A549 (cell line): ENCODE results near the gene HSFX3. TPM values are rescaled to one million over a fixed set of nuclear protein-coding genes. Genes with fewer than 3 reads are reported as not detected.

ENCODE experiments used
- ATAC-seq, 2 experiments: fragments of 200-7000 bp in 1 of 2; fragments of >200 bp in 1 of 2; cut with Nextera tagmentation in 1 of 2; cut with Tn5 transposase in 1 of 2; 3 replicates each; pipeline versions ENCODE4 v1.8.0 to v1.9.1; 2018 to 2020; ENCODE audit warnings: mild to moderate bottlenecking in 1 of 2, moderate library complexity in 1 of 2
- CTCF ChIA-PET: fragments of 300-600 bp; sonication (Branson Sonifier 250); formaldehyde crosslinking; extraction: SDS; loops from one replicate; lab custom pipeline; 2021; ENCODE audit warnings: antibody characterized with exemption, inconsistent platforms; lab: Yijun Ruan, JAX
- POLR2A ChIA-PET: fragments of 350-600 bp; formaldehyde crosslinking; extraction: SDS; loops from one replicate; lab custom pipeline; 2021; ENCODE audit warnings: antibody characterized with exemption, inconsistent platforms; lab: Yijun Ruan, JAX
- DNase-seq, 2 experiments: peaks; one replicate each; pipeline versions ENCODE4 v3.0.0 to v3.0.0-alpha.2; 2011 to 2016; ENCODE audit warnings: low read depth in 1 of 2, low spot score in 1 of 2
- FAIRE-seq: peaks from 2 replicates; lab custom pipeline; 2011; peaks lifted over from hg19 to GRCh38; lab: Jason Lieb, UNC
- H3K27ac ChIP-seq, 2 experiments: fragments of >200 bp; sonication (Bioruptor Twin); formaldehyde crosslinking; 3 replicates each; pipeline ENCODE4 v1.5.1; 2016 to 2017
- H3K4me1 ChIP-seq: fragments of >200 bp; sonication (Bioruptor Twin); formaldehyde crosslinking; 3 replicates; pipeline ENCODE4 v1.6.1; 2016
- H3K4me2 ChIP-seq: fragments of >200 bp; sonication (Bioruptor Twin); formaldehyde crosslinking; 3 replicates; pipeline ENCODE4 v1.6.1; 2016
- H3K4me3 ChIP-seq: fragments of >200 bp; sonication (Bioruptor Twin); formaldehyde crosslinking; 3 replicates; pipeline ENCODE4 v1.5.1; 2016
- H3K9me3 ChIP-seq: fragments of >200 bp; sonication (Bioruptor Twin); formaldehyde crosslinking; 3 replicates; pipeline ENCODE4 v1.6.1; 2016
- BCL3 ChIP-seq: fragments of >200 bp; sonication (Bioruptor Twin); formaldehyde crosslinking; IDR thresholded peaks from 3 replicates; pipeline ENCODE4 v1.6.1; 2016
- BHLHE40 ChIP-seq: IDR thresholded peaks from 2 replicates; pipeline ENCODE4 v1.6.1; 2012; ENCODE audit warnings: low read depth, low read length, inconsistent platforms
- CBX2 ChIP-seq: fragments of 200-600 bp; sonication (generic); IDR thresholded peaks from 2 replicates; pipeline ENCODE4 v1.6.1; 2016; ENCODE audit warnings: low read depth, mild to moderate bottlenecking, borderline replicate concordance
- CBX8 ChIP-seq: fragments of 200-600 bp; sonication (generic); IDR thresholded peaks from 2 replicates; pipeline ENCODE4 v1.6.1; 2016
- CHD4 ChIP-seq: fragments of 200-600 bp; sonication (generic); IDR thresholded peaks from 2 replicates; pipeline ENCODE4 v1.6.1; 2016; ENCODE audit warnings: antibody characterized with exemption, mild to moderate bottlenecking, borderline replicate concordance
- CTCF ChIP-seq: fragments of >200 bp; sonication (Bioruptor Twin); formaldehyde crosslinking; IDR thresholded peaks from 3 replicates; pipeline ENCODE4 v1.5.1; 2016
- E2F6 ChIP-seq: IDR thresholded peaks from 2 replicates; pipeline ENCODE4 v1.6.1; 2012; ENCODE audit warnings: low read depth, borderline replicate concordance
- EHMT2 ChIP-seq: fragments of 200-600 bp; sonication (generic); IDR thresholded peaks from 2 replicates; pipeline ENCODE4 v1.6.1; 2016; ENCODE audit warnings: antibody characterized with exemption, low read depth, mild to moderate bottlenecking, moderate library complexity
- ESRRA ChIP-seq: fragments of 150-350 bp; IDR thresholded peaks from 2 replicates; pipeline ENCODE4 v1.6.1; 2014; ENCODE audit warnings: mild to moderate bottlenecking, low read length, borderline replicate concordance
- FOSB ChIP-seq: fragments of 250-450 bp; sonication (Bioruptor Pico); IDR thresholded peaks from 2 replicates; pipeline ENCODE4 v1.5.0; 2020; ENCODE audit warnings: mild to moderate bottlenecking, moderate library complexity
- HDAC2 ChIP-seq: fragments of 200-600 bp; sonication (generic); IDR thresholded peaks from 2 replicates; pipeline ENCODE4 v1.6.1; 2016
- HES2 ChIP-seq: fragments of >200 bp; sonication (Bioruptor Twin); formaldehyde crosslinking; IDR thresholded peaks from 2 replicates; pipeline ENCODE4 v1.6.1; 2016
- HOXB5 ChIP-seq: fragments of 250-450 bp; sonication (Bioruptor Pico); IDR thresholded peaks from 2 replicates; pipeline ENCODE4 v1.5.0; 2020; ENCODE audit warnings: mild to moderate bottlenecking, moderate library complexity
- MAX ChIP-seq: IDR thresholded peaks from 2 replicates; pipeline ENCODE4 v1.6.1; 2012
- NPAS2 ChIP-seq: fragments of 250-450 bp; sonication (Bioruptor Pico); IDR thresholded peaks from 2 replicates; pipeline ENCODE4 v1.8.0; 2022; ENCODE audit warnings: mild to moderate bottlenecking, moderate library complexity, borderline replicate concordance
- NR3C1 ChIP-seq: fragments of >200 bp; sonication (Bioruptor Twin); formaldehyde crosslinking; IDR thresholded peaks from 3 replicates; pipeline ENCODE4 v1.6.1; 2017
- PHF8 ChIP-seq: fragments of 200-600 bp; sonication (generic); IDR thresholded peaks from 2 replicates; pipeline ENCODE4 v1.6.1; 2016; ENCODE audit warnings: low read depth, mild to moderate bottlenecking, antibody characterized with exemption, moderate library complexity, borderline replicate concordance
- POLR2A ChIP-seq: IDR thresholded peaks from 2 replicates; pipeline ENCODE4 v1.6.1; 2012; ENCODE audit warnings: mild to moderate bottlenecking, low read length
- POLR2AphosphoS2 ChIP-seq: conservative IDR thresholded peaks from 2 replicates; pipeline ENCODE4 v1.6.1; 2012; ENCODE audit warnings: low read length, improper control_type of control experiment, inconsistent platforms
- RCOR1 ChIP-seq: fragments of 150-350 bp; IDR thresholded peaks from 2 replicates; pipeline ENCODE4 v1.6.1; 2014; ENCODE audit warnings: antibody characterized with exemption, low read length, low read depth
- TFCP2L1 ChIP-seq: fragments of 250-450 bp; sonication (Bioruptor Pico); IDR thresholded peaks from 2 replicates; pipeline ENCODE4 v1.5.0; 2021; ENCODE audit warnings: mild to moderate bottlenecking
- WGBS: methylation state at CpG from one replicate; pipeline ENCODE4 v1.1.6; 2017; ENCODE audit errors: missing lambda C conversion rate; 5-methylcytosine and 5-hydroxymethylcytosine counted together
- polyA plus RNA-seq, 4 experiments: library from polyadenylated mRNA; depleted of rRNA in 3 of 4; stranded (reverse); fragments of >200 nt; fragmentation: RNase III in 1 of 4; extraction: RNeasy Plus Mini Kit Qiagen cat#74134 plus additional on column Dnase treatment in 1 of 4; gene quantifications; 2 replicates in 3 of 4; 3 replicates in 1 of 4; pipeline ENCODE4 v1.2.3, GENCODE V29; 2011 to 2017

HSFX3 gene
- polyA plus RNA-seq, 2 of the 4 experiments (the other 2 are of a cell fraction) = not detected

- Histone ChIP-seq H3K4me1 (0 out of 3 replicates have a peak, but pooled peaks cover 6% of the 10 kb centered on the region), H3K27ac (peak within 1 kb of the TSS; percentile 82 to 91), H3K4me2 (peak within 1 kb of the TSS; percentile 89), H3K9me3 (no peaks in the 10 kb centered on the region), H3K4me3 (peak within 1 kb of the TSS; percentile 94)
- ChIA-PET POLR2A (interaction anchor here (0.6 to 3.2 kb wide), 8 partner anchors 19 to 615 kb away, joined by 4 to 35 read pairs (median 6); partner anchors contain the start of genes EOLA2 and IDS), CTCF (interaction anchor here (0.6 to 2.6 kb wide), 8 partner anchors 11 to 351 kb away, joined by 3 to 9 read pairs (median 3); no protein-coding TSS in a partner anchor)
- WGBS = 7% methylated on average over 24 of the region's 71 CpGs
- FAIRE-seq (peak; percentile 100), DNase-seq (peak; percentile 72 to 97), ATAC-seq (peak; percentile 77 to 84)
- TF ChIP-seq BHLHE40 (no peak), HOXB5 (CRISPR knock-in tag) (peak; percentile 41; the same call in 1 of the 2 replicates), RCOR1 (no peak), MAX (peak; percentile 87), E2F6 (peak; percentile 58; the same call in 1 of the 2 replicates), PHF8 (peak; percentile 29; the same call in 1 of the 2 replicates), POLR2A (peak; percentile 39; the same call in 1 of the 2 replicates)
These were observed 8.9 kb downstream of the HSFX3 start, which contains the start of gene EOLA1 for GRCh38 chrX:149540621-149541520. Gene EOLA1, plus strand, starts transcription at chrX:149541012. Its CDS starts 4,619 bp downstream, at chrX:149545631.

- H3K4me3 ChIP-seq = peak overlapping the region; percentile 94
- WGBS = 0% methylated on average over 1 of the region's 24 CpGs
- 0 out of 3 replicates have a peak, but pooled peaks cover 6% of the 10 kb centered on the region for H3K4me1 ChIP-seq
- ChIA-PET POLR2A (interaction anchor here (0.6 to 3.2 kb wide), 9 partner anchors 18 to 616 kb away, joined by 3 to 35 read pairs (median 5); partner anchors contain the start of genes EOLA2 and IDS), CTCF (interaction anchor here (1.0 to 2.6 kb wide), 6 partner anchors 10 to 352 kb away, joined by 3 to 9 read pairs (median 4); no protein-coding TSS in a partner anchor)
- no peaks in the 10 kb centered on the region for H3K9me3 ChIP-seq
- DNase-seq (peak; percentile 55 to 91), ATAC-seq (peak; percentile 47 to 59), FAIRE-seq (no peak)
- peak overlapping the region; percentile 89 for H3K4me2 ChIP-seq
- TF ChIP-seq POLR2AphosphoS2 (no peak), NR3C1 (no peak), CBX8 (no peak), HES2 (no peak)
- peak overlapping the region; percentile 82 to 91 for H3K27ac ChIP-seq
These were observed 9.5 kb downstream of the HSFX3 start for GRCh38 chrX:149540131-149540620.

GRCh38 chrX:149539283-149540130, 10.2 kb downstream of the HSFX3 start:
- DNase-seq (peak; percentile 72 to 93), ATAC-seq (peak; percentile 77 to 81), FAIRE-seq (peak; percentile 93)
- POLR2A ChIA-PET = interaction anchor here (0.7 to 3.2 kb wide), 10 partner anchors 9 to 400 kb away, joined by 3 to 35 read pairs (median 4); partner anchors contain the start of genes EOLA2 and IDS
- Histone ChIP-seq H3K4me2 (peak overlapping the region; percentile 66), H3K27ac (peak overlapping the region; percentile 78 to 91), H3K4me1 (0 out of 3 replicates have a peak, but pooled peaks cover 6% of the 10 kb centered on the region), H3K4me3 (peak overlapping the region; percentile 94), H3K9me3 (no peaks in the 10 kb centered on the region)
- CTCF ChIA-PET = interaction anchor here (2.0 to 2.6 kb wide), 2 partner anchors 12 to 28 kb away, joined by 4 to 9 read pairs; no protein-coding TSS in a partner anchor
- no peak for TF ChIP-seq FOSB (CRISPR knock-in tag)
- TF ChIP-seq CTCF = no peak
- TF ChIP-seq CHD4 = no peak
- TF ChIP-seq POLR2A = no peak
- no peak for TF ChIP-seq NPAS2 (CRISPR knock-in tag)
- TF ChIP-seq MAX = no peak
- no peak for TF ChIP-seq TFCP2L1
- no peak for TF ChIP-seq HDAC2
- no peak for TF ChIP-seq E2F6
- TF ChIP-seq ESRRA = no peak
- no peak for TF ChIP-seq EHMT2
- TF ChIP-seq BCL3 = no peak
- no peak for TF ChIP-seq CBX2
- 1% methylated on average over 10 of the region's 34 CpGs for WGBS
